GM18907 (cell line): ENCODE data around the gene ARMC2.
"Not testable (repeated sequence)": the region's sequence is repeated elsewhere in the genome, so short reads cannot be mapped to it uniquely, and the experiment has no call there.

Experiments used
- ATAC-seq: cut with Tn5 transposase; IDR thresholded peaks from one replicate; pipeline ENCODE4 v1.9.1; 2021; ENCODE audit warnings: mild to moderate bottlenecking, moderate library complexity; ENCODE audit not compliant: unreplicated experiment

ARMC2 gene

DNA sequence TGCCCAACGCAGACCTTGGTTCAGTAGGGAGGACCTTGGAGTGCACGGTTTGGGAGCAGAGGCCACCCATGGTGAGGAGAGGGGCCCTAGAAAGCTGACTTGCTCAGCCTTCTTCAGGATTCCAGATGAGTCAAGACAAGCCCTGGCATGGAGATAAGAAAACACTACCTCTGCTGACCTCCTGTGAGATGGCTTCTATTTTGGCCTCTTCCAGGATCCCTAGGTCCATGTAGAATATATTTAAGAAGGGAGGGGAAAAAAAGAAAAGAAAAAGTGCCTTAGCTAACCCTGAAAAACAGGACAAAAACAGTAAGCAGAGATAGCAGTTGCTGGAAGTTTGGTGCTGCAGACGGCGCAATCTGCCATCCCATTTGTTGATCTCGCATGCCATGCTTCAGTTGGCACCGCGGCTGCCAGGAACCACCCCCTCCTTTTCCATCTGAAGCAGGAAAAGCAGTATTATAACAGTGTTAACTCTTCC is 100.0 kb downstream of the ARMC2 start:
- no peak for ATAC-seq

DNA sequence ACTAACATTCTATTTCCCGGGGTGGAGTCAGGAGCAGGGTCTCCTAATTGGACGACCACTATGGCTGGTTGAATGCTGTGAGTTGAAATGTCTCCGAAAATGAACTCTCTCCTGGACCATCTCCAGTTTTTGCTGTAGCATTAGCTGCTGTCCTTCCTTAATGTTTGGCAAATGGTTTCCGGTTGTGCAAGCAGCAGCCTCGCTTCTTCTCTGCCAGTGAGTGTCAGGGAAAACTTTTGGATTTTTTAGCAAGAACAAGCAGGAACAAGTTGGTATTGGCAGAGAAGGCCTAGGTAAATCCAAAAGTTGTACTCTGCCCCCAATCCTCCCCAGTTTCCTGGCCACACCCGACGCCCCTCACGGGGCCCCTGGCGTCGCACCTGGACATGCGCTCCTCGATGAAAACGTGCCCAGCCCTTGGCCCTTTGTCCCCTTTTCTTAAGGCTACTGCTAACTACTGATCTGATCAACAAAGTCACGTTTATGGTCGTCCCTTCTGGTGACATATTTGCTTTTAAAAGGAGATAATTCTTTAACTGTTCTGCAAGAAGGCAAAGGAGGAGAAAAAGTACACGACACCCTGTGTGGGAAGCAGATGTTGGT is 103.2 kb downstream of the ARMC2 start:
- ATAC-seq = no peak

DNA sequence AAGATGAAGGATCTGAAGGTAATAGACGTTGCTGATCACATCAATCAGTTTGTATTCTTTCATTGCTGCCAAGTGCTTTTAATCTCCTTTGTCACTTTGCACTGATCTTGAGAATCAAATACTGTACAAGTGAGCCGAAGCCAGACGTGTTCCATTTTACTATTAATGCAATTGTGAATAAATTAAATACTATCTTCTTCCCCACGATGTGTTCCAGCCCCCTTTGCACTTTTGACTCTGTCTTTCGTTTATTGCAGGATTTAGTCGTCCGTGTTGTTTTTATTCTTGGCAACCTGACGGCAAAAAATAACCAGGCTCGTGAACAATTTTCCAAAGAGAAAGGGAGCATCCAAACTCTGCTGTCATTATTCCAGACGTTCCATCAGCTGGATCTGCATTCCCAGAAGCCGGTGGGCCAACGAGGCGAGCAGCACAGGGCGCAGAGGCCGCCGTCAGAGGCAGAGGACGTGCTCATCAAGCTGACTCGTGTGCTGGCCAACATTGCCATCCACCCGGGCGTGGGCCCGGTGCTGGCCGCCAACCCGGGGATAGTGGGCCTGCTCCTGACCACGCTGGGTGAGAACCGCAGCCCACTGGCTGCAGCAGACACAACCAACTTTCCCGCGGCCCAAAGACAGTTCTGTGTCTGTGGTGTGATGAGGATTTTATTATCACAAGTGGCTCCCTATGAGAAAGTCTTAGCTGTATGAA is 104.7 kb downstream of the ARMC2 start:
- no peak for ATAC-seq

DNA sequence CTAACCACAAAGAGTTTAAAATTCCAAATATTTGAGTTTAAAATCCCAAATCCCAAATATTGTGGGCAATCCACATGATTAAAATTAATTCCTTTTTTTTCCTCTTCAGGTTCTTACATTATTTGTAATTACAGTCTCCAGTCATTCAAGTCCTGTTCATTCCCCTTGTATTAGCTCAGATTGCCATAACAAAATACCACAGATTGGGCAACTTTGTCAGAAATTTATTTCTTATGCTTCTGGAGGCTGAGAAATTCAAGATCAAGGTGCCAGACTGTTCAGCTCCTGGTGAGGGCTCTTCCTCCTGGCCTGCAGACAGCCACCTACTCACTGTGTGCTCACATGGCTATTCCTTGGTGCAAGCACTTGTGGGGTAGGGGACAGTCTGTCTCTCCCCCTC is 105.5 kb downstream of the ARMC2 start:
- no peak for ATAC-seq

DNA sequence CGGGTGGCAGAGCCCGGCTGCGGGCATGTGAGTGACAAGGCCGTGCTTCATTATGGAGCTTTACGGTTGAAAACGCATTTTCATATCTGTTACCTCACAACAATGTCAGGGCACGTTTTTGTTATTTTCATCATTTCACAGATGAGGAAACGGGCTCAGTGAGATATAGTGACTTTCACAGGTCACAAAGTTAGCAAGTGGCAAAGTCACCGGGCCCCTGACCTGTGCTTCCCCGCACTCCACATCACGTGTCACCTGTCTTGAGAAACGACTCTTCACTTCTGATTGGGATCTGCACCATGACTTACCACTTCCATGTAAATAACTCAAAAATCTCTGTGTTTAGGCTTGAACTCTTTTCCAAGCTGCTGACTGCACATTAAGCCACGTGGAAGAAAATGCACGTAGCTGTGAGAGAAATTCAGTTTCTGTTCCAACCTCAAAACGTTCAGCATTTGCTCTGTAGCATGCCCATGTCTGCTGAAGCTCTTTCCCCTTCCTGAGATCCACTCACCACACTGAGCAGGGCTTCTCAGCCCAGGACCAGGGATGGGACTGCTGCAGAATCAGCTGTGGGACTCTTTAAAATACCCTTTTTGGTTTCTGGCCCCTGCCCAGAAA is 107.2 kb downstream of the ARMC2 start:
- no peak for ATAC-seq

DNA sequence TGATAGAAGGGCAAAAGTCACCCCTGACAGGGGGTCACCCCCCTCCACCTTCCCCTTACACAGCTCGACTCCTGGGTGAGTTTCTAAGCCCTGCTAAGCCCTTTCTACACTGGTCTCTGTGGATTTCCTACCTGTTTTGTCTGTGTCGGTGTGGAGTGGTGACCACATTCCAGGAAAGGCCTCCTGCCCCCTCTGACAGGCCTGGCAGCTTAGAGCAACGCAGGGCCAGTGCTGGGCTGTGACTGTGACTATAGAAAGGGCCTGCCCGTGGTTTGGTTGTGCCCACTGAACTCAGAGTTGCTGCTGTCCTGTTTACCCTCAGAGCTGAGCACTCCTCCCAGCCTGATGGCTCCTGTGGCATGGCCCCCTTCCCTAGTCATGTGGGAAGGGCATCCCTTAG is 109.0 kb downstream of the ARMC2 start:
- ATAC-seq = no peak

DNA sequence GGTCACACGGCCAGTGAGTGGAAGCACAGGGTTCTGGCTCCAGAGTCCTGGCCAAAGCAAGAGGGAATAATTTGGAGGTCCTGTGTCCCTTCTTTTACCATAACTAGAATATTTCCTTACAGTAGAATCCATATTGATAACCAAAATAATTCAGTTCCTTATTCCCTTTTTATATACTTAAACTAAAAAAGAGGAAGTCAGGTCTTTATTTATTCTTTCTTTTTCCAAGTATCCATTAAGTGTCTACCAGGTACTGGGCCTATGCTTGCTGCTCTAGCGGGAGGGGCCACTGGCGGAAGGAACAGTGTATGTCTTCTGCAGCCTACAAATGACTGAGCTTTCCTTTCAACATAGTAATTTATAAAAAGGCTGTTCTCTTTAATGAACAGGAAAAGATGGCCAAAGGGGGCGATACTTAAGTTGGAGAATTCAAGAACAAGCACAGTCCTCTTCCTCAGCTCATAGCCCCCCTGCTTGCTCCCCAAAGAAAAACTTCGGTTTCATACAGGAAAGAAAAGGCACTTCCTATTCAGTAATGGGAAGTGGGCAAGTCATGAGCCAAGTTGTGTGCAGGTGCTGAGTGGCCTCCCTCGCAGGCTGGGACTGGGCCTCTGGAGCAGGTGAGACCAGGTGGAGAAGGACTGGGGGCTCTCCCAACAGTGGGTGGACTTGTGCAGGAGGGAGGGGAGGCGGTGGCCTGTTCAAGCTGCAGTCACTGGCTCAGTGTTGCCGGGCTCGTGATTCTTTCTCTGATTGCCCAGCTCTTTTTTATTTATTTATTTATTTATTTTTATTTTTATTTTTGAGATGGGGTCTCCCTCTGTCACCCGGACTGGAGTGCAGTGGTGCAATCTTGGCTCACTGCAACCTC is 110.9 kb downstream of the ARMC2 start:
- ATAC-seq = no peak

DNA sequence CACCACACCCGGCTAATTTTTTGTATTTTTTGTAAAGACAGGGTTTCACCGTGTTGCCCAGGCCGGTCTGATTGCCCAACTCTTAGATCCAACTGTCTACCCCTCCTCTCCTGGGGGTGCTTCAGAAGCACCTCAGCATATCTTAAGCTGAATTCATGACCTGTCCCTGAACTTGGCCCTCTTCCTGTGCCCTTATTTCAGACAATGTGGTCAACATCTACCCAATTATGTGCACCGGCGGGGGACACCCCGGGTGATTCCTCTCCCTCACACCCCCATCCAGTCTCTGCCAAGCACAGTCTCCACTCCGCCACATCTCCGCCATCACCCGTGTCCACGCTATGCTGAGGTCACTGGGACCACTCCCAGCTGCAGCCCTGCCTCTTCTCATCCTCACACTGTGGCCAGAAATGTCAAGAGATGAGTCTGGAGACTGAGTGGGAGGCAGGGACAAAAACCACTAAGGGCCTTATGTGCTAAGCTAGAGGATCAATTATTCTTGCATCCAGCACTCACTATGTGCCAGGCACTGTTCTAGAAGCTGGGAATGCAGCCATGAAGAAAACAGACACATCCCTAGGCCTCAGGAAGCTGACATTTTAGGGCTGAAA is 111.9 kb downstream of the ARMC2 start:
- no peak for ATAC-seq

DNA sequence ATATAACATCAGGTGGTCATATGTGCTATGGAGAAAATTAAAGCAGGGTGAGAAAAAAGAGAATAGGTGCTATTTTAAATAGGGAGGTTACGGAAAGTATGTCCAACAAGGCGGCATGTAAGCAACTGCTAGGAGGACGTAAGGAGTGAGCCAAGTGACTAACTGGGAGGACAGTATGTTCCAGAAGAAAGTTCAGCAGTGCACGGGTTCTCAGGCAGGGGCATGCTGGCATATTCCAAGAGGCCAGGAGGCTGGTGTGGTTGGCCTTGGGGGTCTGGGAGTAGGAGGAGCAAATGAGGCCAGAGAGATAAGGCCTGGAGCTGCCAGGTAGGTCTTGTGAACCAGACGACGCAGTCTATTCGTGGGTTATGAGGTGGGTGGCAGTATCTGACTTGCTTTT is 112.4 kb downstream of the ARMC2 start:
- no peak for ATAC-seq

DNA sequence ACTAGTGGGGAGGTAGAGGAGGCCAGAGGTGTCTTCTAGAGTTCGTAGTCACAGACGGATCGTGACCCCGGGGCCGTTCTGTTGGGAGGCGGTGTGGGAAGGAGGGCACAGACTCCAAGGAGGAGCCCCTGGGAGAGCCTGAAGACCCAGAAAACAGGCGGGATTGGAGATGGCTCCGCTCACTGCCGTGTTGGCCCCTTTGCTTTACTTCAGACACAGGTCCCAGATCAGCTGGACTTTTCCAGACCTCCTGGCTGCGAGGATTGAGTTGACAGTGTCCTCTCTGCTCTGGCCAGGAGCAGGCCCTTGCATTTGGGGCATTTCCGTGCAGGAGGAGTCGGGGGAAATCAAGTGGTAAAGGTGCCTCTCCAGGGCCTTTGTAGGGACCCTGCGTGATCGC is 112.9 kb downstream of the ARMC2 start:
- no peak for ATAC-seq

DNA sequence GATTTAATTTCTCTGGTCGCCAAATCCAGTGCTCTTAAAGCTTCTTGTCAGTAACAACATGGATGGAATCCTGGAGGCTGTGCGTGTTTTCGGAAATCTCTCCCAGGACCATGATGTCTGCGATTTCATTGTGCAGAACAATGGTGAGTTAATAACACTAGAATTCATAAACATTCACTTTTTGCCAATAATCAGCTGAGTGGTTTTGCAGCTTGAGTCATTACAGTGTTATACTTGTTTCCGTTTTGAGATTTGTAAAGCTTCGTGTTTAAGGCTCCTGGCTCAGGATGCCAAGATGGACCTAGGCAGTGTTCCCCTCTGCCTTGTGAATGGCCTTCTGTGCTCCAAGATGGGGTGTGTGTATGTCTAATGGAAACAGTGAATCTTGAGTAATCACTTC is 113.8 kb downstream of the ARMC2 start:
- ATAC-seq = no peak

DNA sequence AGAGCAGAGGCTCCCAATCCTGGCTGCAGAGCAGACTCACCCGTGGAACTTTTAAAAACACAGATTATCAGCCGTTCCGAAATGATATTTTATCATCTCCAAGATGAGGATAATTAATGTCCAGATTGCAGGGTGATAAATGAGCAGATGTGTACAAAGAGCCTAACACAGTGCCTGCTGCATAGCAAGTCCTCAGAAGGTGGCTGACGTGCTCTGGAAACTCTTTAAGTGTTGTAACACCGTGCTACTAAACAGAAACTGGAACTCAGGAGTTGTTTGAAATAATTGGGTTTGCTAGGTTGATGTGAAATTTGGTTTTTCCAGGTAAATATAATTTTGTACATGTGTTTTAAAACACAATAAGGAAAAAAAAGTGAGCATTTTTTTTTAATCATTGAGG is 118.0 kb downstream of the ARMC2 start:
- ATAC-seq = no peak

DNA sequence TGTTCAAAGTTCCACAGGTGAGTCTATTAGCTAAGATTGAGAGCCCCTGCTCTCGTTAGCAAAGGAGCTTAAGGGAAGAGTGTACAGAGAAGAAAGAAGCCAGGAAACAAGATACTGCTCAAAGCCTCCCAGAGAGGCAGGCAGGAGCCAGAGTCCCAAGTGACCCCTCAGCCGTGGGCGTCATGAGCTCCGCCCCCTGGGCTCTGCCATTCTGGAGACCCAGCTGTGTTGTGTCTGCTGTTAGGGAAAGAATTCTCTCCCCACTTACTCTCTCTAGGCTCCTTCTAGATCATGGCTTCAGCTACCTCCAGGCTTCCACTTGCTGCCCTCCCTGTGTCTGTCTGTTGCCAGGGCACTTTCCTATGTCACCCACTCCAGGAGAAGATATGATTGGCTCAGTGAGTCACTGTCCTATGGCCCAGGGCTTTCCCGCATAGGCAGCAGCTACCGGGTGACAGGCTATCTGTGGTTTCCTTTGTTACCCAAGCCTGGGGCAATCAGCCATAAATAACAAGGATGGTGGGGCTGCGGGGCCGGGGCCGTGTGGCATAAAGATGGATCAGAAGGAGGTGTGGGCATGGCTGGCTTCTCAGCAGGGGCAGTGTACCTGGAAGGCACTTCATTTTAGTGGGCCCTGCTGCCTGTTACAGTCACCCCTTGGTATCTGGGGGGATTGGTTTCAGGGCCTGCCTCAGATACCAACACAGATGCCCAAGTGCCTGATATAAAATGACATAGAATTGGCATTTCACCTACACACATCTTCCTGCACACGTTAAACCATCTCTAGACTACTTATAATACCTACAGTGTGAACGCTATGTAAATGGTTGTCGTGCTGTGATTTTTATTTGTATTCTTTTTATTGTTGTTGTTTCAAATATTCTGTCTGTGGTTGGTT is 118.9 kb downstream of the ARMC2 start:
- ATAC-seq = no peak

DNA sequence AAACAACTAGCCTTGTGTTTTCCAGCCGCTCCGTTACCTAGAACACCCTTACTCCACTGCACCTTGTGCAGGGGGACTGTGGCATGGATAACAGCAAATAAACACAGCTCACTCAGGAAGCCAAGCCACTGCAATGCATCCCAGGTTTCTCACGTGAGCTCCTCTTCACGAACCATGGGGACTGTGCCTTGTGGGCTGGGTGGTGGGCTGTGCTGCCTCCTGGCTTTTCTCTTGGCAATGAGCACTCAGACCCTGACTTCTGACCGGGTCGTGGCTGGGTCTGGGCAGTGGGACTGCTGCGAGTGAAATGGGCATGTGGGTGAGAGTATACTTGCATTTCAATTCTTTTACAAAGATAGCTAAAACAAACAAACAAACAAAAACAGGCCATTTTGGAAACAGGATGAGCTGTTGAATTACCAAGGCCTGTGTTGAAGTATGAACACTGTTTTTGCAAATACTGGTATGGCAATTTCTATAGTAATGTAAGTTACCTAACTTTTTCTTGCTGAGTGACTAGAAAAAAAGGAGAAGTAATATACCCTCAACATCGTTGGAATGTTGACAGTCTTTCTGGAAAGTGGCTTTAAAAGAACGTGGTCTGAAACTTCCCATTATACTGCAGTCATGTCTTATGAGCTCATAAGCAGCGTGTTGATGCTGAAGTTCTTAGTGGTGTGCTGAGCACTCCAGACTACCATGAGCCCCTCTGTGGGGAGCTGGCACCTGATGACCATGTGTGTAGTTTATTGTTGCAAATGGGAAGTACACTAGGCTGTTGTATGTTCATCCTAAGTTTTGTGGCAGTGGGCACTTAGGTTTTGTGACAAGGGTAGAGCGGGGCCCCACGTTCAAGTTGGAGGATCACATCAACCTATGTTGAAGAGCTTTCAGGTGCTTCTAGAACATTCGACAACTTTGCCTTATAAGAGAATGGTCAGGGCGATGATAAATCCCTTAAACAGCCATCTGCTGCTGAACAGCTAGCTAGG is 120.4 kb downstream of the ARMC2 start:
- ATAC-seq = no peak

DNA sequence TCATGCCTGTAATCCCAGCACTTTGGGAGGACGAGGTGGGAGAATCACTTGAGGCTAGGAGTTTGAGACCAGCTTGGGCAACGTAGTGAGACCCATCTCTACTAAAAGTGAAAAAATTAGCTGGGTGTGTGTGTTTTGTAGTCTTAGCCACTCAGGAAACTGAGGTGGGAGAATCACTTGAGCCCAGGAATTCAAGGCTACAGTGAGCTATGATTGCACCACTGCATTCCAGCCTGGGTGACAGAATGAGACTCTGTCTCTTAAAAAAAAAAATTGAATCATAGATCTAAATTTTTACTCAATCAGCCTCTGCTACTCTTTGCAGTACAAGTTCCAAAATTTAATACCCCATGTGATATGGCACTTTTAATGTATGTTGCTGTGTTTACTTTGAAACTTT is 121.6 kb downstream of the ARMC2 start:
- no peak for ATAC-seq

DNA sequence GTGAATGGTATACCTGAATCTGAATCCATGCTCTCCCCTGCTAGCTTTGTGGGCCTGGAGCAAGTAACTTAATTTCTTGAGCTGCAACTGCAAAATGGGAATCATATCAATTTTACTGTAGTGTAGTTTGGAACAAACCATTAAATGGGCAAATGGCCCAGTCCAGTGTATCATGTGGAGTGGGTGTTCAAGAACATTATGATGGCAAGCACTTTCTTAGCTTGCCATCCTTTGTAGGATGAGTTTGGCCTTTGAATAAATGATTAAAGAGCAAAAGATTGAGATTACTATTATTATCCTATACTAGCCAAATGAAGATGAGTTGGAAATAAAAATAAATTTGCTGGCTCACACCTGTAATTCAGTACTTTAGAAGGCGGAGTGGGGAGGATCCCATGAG is 126.0 kb downstream of the ARMC2 start:
- no peak for ATAC-seq

DNA sequence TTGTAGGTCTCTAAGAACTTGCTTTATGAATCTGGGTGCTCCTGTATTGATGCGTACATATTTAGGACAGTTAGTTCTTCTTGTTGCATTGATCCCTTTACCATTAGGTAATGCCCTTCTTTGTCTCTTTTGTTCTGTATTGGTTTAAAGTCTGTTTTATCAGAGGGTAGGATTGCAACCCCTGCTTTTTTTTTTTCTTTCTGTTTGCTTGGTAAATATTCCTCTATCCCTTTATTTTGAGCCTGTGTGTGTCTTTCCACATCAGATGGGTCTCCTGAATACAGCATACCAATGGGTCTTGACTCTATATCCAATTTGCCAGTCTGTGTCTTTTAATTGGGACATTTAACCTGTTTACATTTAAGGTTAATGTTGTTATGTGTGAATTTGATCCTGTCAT is 130.4 kb downstream of the ARMC2 start:
- not testable (repeated sequence) for ATAC-seq

DNA sequence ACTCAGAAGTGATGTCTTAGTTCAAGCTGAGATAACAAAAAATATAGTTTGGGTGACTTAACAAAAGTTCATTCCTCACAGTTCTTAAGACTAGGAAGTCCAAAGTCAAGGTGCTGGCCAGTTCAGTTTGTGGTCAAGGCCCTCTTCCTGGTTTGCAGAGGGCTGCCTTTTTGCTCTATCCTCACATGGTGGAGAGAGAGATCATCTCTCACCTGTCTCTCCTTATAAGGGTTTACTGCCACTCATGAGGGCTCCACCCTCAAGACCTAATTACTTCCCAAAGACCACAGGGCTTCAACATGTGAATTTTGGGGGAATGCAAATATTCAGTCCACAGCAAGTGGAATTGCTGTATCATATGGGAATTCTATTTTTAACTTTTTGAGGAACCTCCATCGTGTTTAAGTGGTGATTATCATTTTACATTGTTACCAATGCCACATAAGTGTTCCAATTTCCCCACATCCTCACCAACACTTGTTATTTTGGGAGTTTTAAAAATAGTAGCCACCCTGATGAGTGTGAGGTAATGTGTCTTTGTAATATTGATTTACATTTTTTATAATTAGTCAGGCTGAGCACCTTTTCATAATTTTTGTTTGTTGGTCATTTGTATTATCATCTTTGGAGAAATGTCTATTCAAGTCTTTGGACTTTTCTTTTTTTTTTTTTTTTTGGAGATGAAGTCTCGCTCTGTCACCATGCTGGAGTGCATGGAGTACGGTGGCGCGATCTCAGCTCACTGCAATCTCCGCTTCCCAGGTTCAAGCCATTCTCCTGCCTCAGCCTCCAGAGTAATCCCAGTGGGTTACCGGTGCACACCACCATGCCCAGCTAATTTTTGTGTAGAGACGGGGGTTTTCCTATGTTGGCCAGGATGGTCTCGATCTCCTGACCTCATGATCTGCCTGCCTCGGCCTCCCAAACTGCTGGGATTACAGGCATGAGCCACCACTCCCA is 134.2 kb downstream of the ARMC2 start:
- no peak for ATAC-seq
